ENCODE data around the gene DIPK1A.

DNA sequence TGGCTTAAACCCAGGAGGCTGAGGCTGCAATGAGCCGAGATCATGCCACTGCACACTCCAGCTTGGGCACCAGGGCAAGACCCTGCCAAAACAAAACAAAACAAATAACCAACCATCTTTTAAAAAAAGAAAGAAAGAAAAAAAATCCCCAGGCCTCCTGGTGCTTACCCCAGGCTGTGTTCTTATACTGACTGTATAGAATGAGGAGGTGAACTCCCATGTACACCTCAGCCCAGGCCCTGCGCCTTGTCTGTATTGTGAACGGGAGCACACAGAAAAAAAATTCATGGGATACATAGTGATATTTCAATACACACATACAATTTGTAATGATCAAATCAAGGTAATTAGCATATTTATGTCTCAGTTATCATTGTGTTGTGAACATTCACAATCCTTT lies 115.4 kb downstream of the DIPK1A start:
- TF ChIP-seq, protein P1, sequence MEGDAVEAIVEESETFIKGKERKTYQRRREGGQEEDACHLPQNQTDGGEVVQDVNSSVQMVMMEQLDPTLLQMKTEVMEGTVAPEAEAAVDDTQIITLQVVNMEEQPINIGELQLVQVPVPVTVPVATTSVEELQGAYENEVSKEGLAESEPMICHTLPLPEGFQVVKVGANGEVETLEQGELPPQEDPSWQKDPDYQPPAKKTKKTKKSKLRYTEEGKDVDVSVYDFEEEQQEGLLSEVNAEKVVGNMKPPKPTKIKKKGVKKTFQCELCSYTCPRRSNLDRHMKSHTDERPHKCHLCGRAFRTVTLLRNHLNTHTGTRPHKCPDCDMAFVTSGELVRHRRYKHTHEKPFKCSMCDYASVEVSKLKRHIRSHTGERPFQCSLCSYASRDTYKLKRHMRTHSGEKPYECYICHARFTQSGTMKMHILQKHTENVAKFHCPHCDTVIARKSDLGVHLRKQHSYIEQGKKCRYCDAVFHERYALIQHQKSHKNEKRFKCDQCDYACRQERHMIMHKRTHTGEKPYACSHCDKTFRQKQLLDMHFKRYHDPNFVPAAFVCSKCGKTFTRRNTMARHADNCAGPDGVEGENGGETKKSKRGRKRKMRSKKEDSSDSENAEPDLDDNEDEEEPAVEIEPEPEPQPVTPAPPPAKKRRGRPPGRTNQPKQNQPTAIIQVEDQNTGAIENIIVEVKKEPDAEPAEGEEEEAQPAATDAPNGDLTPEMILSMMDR (IDR thresholded peaks at IDR 0.05; ENCODE audit: low read length) = no peak
- no peak for TF ChIP-seq EZH2 (IDR thresholded peaks at IDR 0.05; ENCODE audit: borderline replicate concordance, low read length)
